IMR-90 (cell line): ENCODE measurements around the gene KRT6B.

Source experiments
- BHLHE40 ChIP-seq: fragments of 150-350 bp; IDR thresholded peaks from 2 replicates; pipeline ENCODE4 v1.6.1; 2016; ENCODE audit warnings: mild to moderate bottlenecking, low read depth, low read length
- CEBPB ChIP-seq: IDR thresholded peaks from 2 replicates; pipeline ENCODE4 v1.6.1; 2012; ENCODE audit warnings: low read depth, low read length, improper control_type of control experiment
- CHD1 ChIP-seq: IDR thresholded peaks from 2 replicates; pipeline ENCODE4 v1.6.1; 2012; ENCODE audit warnings: low read depth, low read length, improper control_type of control experiment
- ELK1 ChIP-seq: fragments of 150-350 bp; IDR thresholded peaks from 2 replicates; pipeline ENCODE4 v1.6.1; 2016; ENCODE audit warnings: low read depth, mild to moderate bottlenecking, low read length, moderate library complexity, borderline replicate concordance
- FOS ChIP-seq: fragments of 150-350 bp; IDR thresholded peaks from 2 replicates; pipeline ENCODE4 v1.6.1; 2016; ENCODE audit warnings: low read depth, low read length
- MAFK ChIP-seq: IDR thresholded peaks from 2 replicates; pipeline ENCODE4 v1.6.1; 2012; ENCODE audit warnings: low read depth, low read length, improper control_type of control experiment
- MXI1 ChIP-seq: IDR thresholded peaks from 2 replicates; pipeline ENCODE4 v1.6.1; 2012; ENCODE audit warnings: low read depth, mild to moderate bottlenecking, low read length, moderate library complexity, borderline replicate concordance
- NFE2L2 ChIP-seq: fragments of 150-350 bp; IDR thresholded peaks from 2 replicates; pipeline ENCODE4 v1.6.1; 2016; ENCODE audit warnings: low read depth, mild to moderate bottlenecking, low read length
- POLR2A ChIP-seq: IDR thresholded peaks from 2 replicates; pipeline ENCODE4 v1.6.1; 2012; ENCODE audit warnings: mild to moderate bottlenecking, low read depth, low read length
- RAD21 ChIP-seq: IDR thresholded peaks from 2 replicates; pipeline ENCODE4 v1.6.1; 2012; ENCODE audit warnings: low read length, improper control_type of control experiment
- SMC3 ChIP-seq: fragments of 150-350 bp; IDR thresholded peaks from 2 replicates; pipeline ENCODE4 v1.6.1; 2016; ENCODE audit warnings: low read depth, mild to moderate bottlenecking, antibody characterized with exemption, low read length, moderate library complexity
- TF ChIP-seq, protein P1 (sequence below): conservative IDR thresholded peaks from 2 replicates; pipeline ENCODE4 v1.5.1; 2012; ENCODE audit warnings: mild to moderate bottlenecking, low read depth, low read length, improper control_type of control experiment

DNA sequence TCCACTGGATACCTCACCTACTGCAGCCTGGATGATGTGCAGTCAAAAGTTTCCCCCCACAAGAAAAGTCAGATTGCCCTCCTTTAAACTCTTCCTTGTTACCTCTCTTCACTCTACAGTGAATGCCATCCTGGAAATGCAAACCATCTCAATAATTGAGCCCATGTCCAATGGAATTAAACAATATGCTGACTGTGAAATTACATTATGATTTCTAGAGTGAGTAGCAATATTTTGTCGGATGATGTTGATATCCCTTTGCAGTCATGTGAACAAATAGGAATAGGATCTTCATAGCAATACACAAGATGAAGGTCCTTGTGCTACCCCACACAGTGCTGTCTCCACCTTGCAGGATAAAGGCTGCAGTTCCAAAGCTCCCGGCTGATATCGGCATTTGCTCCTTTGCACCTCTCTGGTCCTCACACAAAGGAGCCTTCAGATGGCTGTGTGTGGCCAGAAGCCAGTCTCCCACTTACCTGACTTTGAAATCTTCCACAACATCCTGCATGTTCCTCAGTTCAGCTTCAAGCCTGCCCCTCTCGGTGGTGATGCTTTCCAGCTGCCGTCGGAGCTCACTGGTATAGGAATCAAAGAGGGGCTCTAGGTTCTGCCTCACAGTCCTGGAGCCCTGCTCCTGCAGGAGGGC, 19.3 kb downstream of the KRT6B start:
- TF ChIP-seq POLR2A (no peak), MAFK (no peak), FOS (no peak), ELK1 (no peak), CHD1 (no peak), MXI1 (no peak), RAD21 (no peak), SMC3 (no peak), BHLHE40 (no peak), NFE2L2 (no peak), CEBPB (no peak)
- TF ChIP-seq, protein P1, sequence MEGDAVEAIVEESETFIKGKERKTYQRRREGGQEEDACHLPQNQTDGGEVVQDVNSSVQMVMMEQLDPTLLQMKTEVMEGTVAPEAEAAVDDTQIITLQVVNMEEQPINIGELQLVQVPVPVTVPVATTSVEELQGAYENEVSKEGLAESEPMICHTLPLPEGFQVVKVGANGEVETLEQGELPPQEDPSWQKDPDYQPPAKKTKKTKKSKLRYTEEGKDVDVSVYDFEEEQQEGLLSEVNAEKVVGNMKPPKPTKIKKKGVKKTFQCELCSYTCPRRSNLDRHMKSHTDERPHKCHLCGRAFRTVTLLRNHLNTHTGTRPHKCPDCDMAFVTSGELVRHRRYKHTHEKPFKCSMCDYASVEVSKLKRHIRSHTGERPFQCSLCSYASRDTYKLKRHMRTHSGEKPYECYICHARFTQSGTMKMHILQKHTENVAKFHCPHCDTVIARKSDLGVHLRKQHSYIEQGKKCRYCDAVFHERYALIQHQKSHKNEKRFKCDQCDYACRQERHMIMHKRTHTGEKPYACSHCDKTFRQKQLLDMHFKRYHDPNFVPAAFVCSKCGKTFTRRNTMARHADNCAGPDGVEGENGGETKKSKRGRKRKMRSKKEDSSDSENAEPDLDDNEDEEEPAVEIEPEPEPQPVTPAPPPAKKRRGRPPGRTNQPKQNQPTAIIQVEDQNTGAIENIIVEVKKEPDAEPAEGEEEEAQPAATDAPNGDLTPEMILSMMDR = no peak
